ENCODE results near the gene MYT1.
"Not testable (repeated sequence)": the region's sequence is repeated elsewhere in the genome, so short reads cannot be mapped to it uniquely, and the experiment has no call there.

The MYT1 gene

GRCh38 chr20:64269604-64270411 lies 105.6 kb downstream of the MYT1 start:
- no peak for DNase-seq (ENCODE audit: low read depth in 2 of 2)

- no peak for DNase-seq (ENCODE audit: low read depth in 2 of 2)
These were observed 107.4 kb downstream of the MYT1 start for GRCh38 chr20:64271636-64272035.

GRCh38 chr20:64273109-64273508 lies 108.9 kb downstream of the MYT1 start:
- DNase-seq (ENCODE audit: low read depth in 2 of 2), result no peak

GRCh38 chr20:64276817-64277216 lies 112.6 kb downstream of the MYT1 start:
- no peak for DNase-seq (ENCODE audit: low read depth in 2 of 2)

- DNase-seq (ENCODE audit: low read depth in 2 of 2), result no peak
These were observed 113.5 kb downstream of the MYT1 start for GRCh38 chr20:64277571-64278316.

GRCh38 chr20:64278317-64278681 lies 114.0 kb downstream of the MYT1 start:
- no peak for DNase-seq (ENCODE audit: low read depth in 2 of 2)

GRCh38 chr20:64279826-64280459 lies 115.7 kb downstream of the MYT1 start:
- DNase-seq (ENCODE audit: low read depth in 2 of 2), result no peak

GRCh38 chr20:64280460-64280843 lies 116.2 kb downstream of the MYT1 start:
- DNase-seq (ENCODE audit: low read depth in 2 of 2), result no peak

GRCh38 chr20:64283646-64284045 lies 119.4 kb downstream of the MYT1 start:
- DNase-seq (ENCODE audit: low read depth in 2 of 2), result no peak

GRCh38 chr20:64285579-64286446 lies 121.6 kb downstream of the MYT1 start:
- DNase-seq (ENCODE audit: low read depth in 2 of 2), result peak; percentile 61 to 85

- DNase-seq (ENCODE audit: low read depth in 2 of 2), result not testable (repeated sequence)
These were observed 122.4 kb downstream of the MYT1 start for GRCh38 chr20:64286447-64287263.

GRCh38 chr20:64287264-64287590 lies 123.0 kb downstream of the MYT1 start:
- DNase-seq (ENCODE audit: low read depth in 2 of 2), result not testable (repeated sequence)
